Fibroblast of pulmonary artery (primary cell): ENCODE data around the gene SETD2.
A peak's percentile ranks its signal among the peaks of the same experiment; 100 is the strongest.
"Not testable (repeated sequence)": the region's sequence is repeated elsewhere in the genome, so short reads cannot be mapped to it uniquely, and the experiment has no call there.

Experiments used
- DNase-seq: peaks from one replicate; pipeline ENCODE4 v3.0.0-alpha.2; 2010; ENCODE audit warnings: low read depth
- H3K4me3 ChIP-seq: replicated peaks from 2 replicates; pipeline ENCODE4 v1.5.1; 2011; ENCODE audit warnings: low read depth, mild to moderate bottlenecking, control low read depth, low read length, moderate library complexity
- CTCF ChIP-seq: IDR thresholded peaks from 2 replicates; pipeline ENCODE4 v1.5.1; 2011; ENCODE audit warnings: mild to moderate bottlenecking, control low read depth, low read length, inconsistent platforms; ENCODE audit errors: missing control alignments

The SETD2 gene

GRCh38 chr3:47164007-47164881, at the start of gene SETD2:
TSS of gene SETD2 (minus strand) at chr3:47164113. CDS start at chr3:47163924, 189 bp downstream.
- peak within 1 kb of the TSS; percentile 87 for H3K4me3 ChIP-seq
- peak; percentile 91 for DNase-seq
- peak; percentile 10 for TF ChIP-seq CTCF

- DNase-seq, result no peak
- TF ChIP-seq CTCF, result no peak
- H3K4me3 ChIP-seq, result no peak overlapping the region
These were observed 47.0 kb upstream of the SETD2 start for GRCh38 chr3:47210863-47211405.

- not testable (repeated sequence) for DNase-seq, H3K4me3 ChIP-seq
These were observed 42.1 kb upstream of the SETD2 start for GRCh38 chr3:47206022-47206421.

GRCh38 chr3:47204875-47205274, 41.0 kb upstream of the SETD2 start:
- no peak for DNase-seq
- no peak overlapping the region for H3K4me3 ChIP-seq
- TF ChIP-seq CTCF, result no peak

GRCh38 chr3:47202542-47202941, 38.6 kb upstream of the SETD2 start:
- TF ChIP-seq CTCF, result no peak
- no peak for DNase-seq
- no peak overlapping the region for H3K4me3 ChIP-seq

GRCh38 chr3:47197287-47197686, 33.4 kb upstream of the SETD2 start:
- no peak for TF ChIP-seq CTCF
- no peak overlapping the region for H3K4me3 ChIP-seq
- no peak for DNase-seq

GRCh38 chr3:47194994-47195393, 31.1 kb upstream of the SETD2 start:
- TF ChIP-seq CTCF, result no peak
- no peak for DNase-seq
- no peak overlapping the region for H3K4me3 ChIP-seq
